Stimulated activated naive CD4-positive, alpha-beta T cell treated with Interleukin-2 at 50 U/mL for 16 hours (primary cell): Measurements from ENCODE around the gene FDPS.
"Not testable (repeated sequence)": the region's sequence is repeated elsewhere in the genome, so short reads cannot be mapped to it uniquely, and the experiment has no call there.

Source experiments
- DNase-seq: peaks from one replicate; lab custom pipeline; 2025; lab: John Stamatoyannopoulos, UW

FDPS gene

GRCh38 chr1:155320252-155320651, 11.6 kb downstream of the FDPS start:
- no peak for DNase-seq

- peak; percentile 60 for DNase-seq
Measured at GRCh38 chr1:155320661-155321617, 12.3 kb downstream of the FDPS start, which contains the start of gene RUSC1. RUSC1 (plus strand) TSS chr1:155320894; CDS start chr1:155321774, 880 bp downstream.

GRCh38 chr1:155321639-155322503, 13.2 kb downstream of the FDPS start:
- DNase-seq: no peak

GRCh38 chr1:155322571-155322952, 13.9 kb downstream of the FDPS start:
- no peak for DNase-seq

- peak; percentile 78 for DNase-seq
Measured at GRCh38 chr1:155322953-155323728, 14.5 kb downstream of the FDPS start.

GRCh38 chr1:155323729-155324036, 15.0 kb downstream of the FDPS start:
- DNase-seq: peak; percentile 71

- DNase-seq: peak; percentile 91
Measured at GRCh38 chr1:155324037-155324716, 15.5 kb downstream of the FDPS start.

GRCh38 chr1:155324717-155325602, 16.3 kb downstream of the FDPS start:
- peak; percentile 21 for DNase-seq

- DNase-seq: no peak
Measured at GRCh38 chr1:155325603-155325893, 16.9 kb downstream of the FDPS start.

GRCh38 chr1:155326020-155326526, 17.4 kb downstream of the FDPS start:
- DNase-seq: no peak

- no peak for DNase-seq
Measured at GRCh38 chr1:155326631-155327037, 18.0 kb downstream of the FDPS start.

GRCh38 chr1:155327981-155328380, 19.3 kb downstream of the FDPS start:
- no peak for DNase-seq

GRCh38 chr1:155328856-155329255, 20.2 kb downstream of the FDPS start:
- not testable (repeated sequence) for DNase-seq

GRCh38 chr1:155329980-155330598, 21.4 kb downstream of the FDPS start:
- no peak for DNase-seq

GRCh38 chr1:155334962-155335361, 26.3 kb downstream of the FDPS start:
- DNase-seq: no peak

GRCh38 chr1:155339515-155340097, 30.9 kb downstream of the FDPS start:
- DNase-seq: no peak

GRCh38 chr1:155342842-155343241, 34.2 kb downstream of the FDPS start:
- no peak for DNase-seq

GRCh38 chr1:155352631-155353030, 44.0 kb downstream of the FDPS start:
- no peak for DNase-seq

GRCh38 chr1:155360051-155360450, 51.4 kb downstream of the FDPS start:
- DNase-seq: no peak
